Mammary epithelial cell (primary cell): Measurements from ENCODE around the gene AFG1L.

Experiments used
- CTCF ChIP-seq, 2 donors: IDR thresholded peaks in 1 of 2; conservative IDR thresholded peaks in 1 of 2; 2 replicates each; pipeline ENCODE4 v1.5.1; 2011 to 2012; ENCODE audit warnings: inconsistent platforms in 2 of 2, low read length in 2 of 2, mild to moderate bottlenecking in 2 of 2, control low read depth in 1 of 2, low read depth in 1 of 2; ENCODE audit not compliant: insufficient read depth in 1 of 2; ENCODE audit errors: extremely low read depth in 1 of 2
- EZH2 ChIP-seq: IDR thresholded peaks from 2 replicates; pipeline ENCODE4 v1.6.1; 2012; ENCODE audit warnings: low read length, inconsistent platforms, borderline replicate concordance

GRCh38 chr6:108403236-108403635 is 108.4 kb downstream of the AFG1L start:
- TF ChIP-seq CTCF (conservative IDR thresholded peaks at IDR 0.05 in 1 of 2, IDR thresholded peaks at IDR 0.05 in 1 of 2; ENCODE audit: extremely low read depth in 1 of 2, insufficient read depth in 1 of 2, low read depth in 1 of 2, low read length in 2 of 2) (no peak), EZH2 (no peak)
